ENCODE measurements around the gene TSPAN18.

The TSPAN18 gene

GRCh38 chr11:44709966-44710365, 16.8 kb upstream of the TSPAN18 start:
- DNase-seq (ENCODE audit: low read depth in 3 of 3, low spot score in 1 of 3), result no peak

GRCh38 chr11:44711113-44711786, 15.5 kb upstream of the TSPAN18 start:
- no peak for DNase-seq (ENCODE audit: low read depth in 3 of 3, low spot score in 1 of 3)

GRCh38 chr11:44711787-44712608, 14.8 kb upstream of the TSPAN18 start:
- DNase-seq (ENCODE audit: low read depth in 3 of 3, low spot score in 1 of 3), result no peak

- no peak for DNase-seq (ENCODE audit: low read depth in 3 of 3, low spot score in 1 of 3)
These were observed 13.7 kb upstream of the TSPAN18 start for GRCh38 chr11:44713022-44713421.

- no peak for DNase-seq (ENCODE audit: low read depth in 3 of 3, low spot score in 1 of 3)
These were observed 10.5 kb upstream of the TSPAN18 start for GRCh38 chr11:44716256-44716655.

- DNase-seq (ENCODE audit: low read depth in 3 of 3, low spot score in 1 of 3), result no peak
These were observed 8.7 kb upstream of the TSPAN18 start for GRCh38 chr11:44718057-44718456.

GRCh38 chr11:44718612-44719390, 8.0 kb upstream of the TSPAN18 start:
- no peak for DNase-seq (ENCODE audit: low read depth in 3 of 3, low spot score in 1 of 3)

GRCh38 chr11:44725016-44725685, 1.6 kb upstream of the TSPAN18 start:
- DNase-seq (ENCODE audit: low read depth in 3 of 3, low spot score in 1 of 3), result no peak

GRCh38 chr11:44725757-44726282, 942 bp upstream of the TSPAN18 start:
- DNase-seq (ENCODE audit: low read depth in 3 of 3, low spot score in 1 of 3), result no peak

GRCh38 chr11:44727114-44727372, 281 bp downstream of the TSPAN18 start:
- DNase-seq (ENCODE audit: low read depth in 3 of 3, low spot score in 1 of 3), result no peak

GRCh38 chr11:44727373-44728287, 868 bp downstream of the TSPAN18 start:
- peak; percentile 51 to 75 (median 51) for DNase-seq (ENCODE audit: low read depth in 3 of 3, low spot score in 1 of 3)

- no peak for DNase-seq (ENCODE audit: low read depth in 3 of 3, low spot score in 1 of 3)
These were observed 1.7 kb downstream of the TSPAN18 start for GRCh38 chr11:44728491-44728910.

GRCh38 chr11:44729063-44729462, 2.3 kb downstream of the TSPAN18 start:
- no peak for DNase-seq (ENCODE audit: low read depth in 3 of 3, low spot score in 1 of 3)

GRCh38 chr11:44729713-44730112, 3.0 kb downstream of the TSPAN18 start:
- DNase-seq (ENCODE audit: low read depth in 3 of 3, low spot score in 1 of 3), result no peak

- no peak for DNase-seq (ENCODE audit: low read depth in 3 of 3, low spot score in 1 of 3)
These were observed 4.0 kb downstream of the TSPAN18 start for GRCh38 chr11:44730775-44731174.

GRCh38 chr11:44731685-44732430, 5.1 kb downstream of the TSPAN18 start:
- DNase-seq (ENCODE audit: low read depth in 3 of 3, low spot score in 1 of 3), result no peak

GRCh38 chr11:44732564-44732963, 5.8 kb downstream of the TSPAN18 start:
- DNase-seq (ENCODE audit: low read depth in 3 of 3, low spot score in 1 of 3), result no peak

- DNase-seq (ENCODE audit: low read depth in 3 of 3, low spot score in 1 of 3), result no peak
These were observed 7.1 kb downstream of the TSPAN18 start for GRCh38 chr11:44733877-44734276.

GRCh38 chr11:44734843-44735381, 8.2 kb downstream of the TSPAN18 start:
- DNase-seq (ENCODE audit: low read depth in 3 of 3, low spot score in 1 of 3), result no peak

Data from stimulated activated CD4-positive, alpha-beta T cell treated with anti-CD3 and anti-CD28 coated beads, TNF-alpha, amount 100 ng/mL, for 1 hour (primary cell).